GM21381 (cell line): Measurements from ENCODE around the gene CEP295NL.
"Not testable (repeated sequence)": the region's sequence is repeated elsewhere in the genome, so short reads cannot be mapped to it uniquely, and the experiment has no call there.

ENCODE experiments used
- ATAC-seq: cut with Tn5 transposase; IDR thresholded peaks from one replicate; pipeline ENCODE4 v1.9.1; 2021; ENCODE audit warnings: mild to moderate bottlenecking, moderate library complexity; ENCODE audit not compliant: unreplicated experiment

CEP295NL gene

GRCh38 chr17:78903101-78903779 lies at the start of gene CEP295NL:
TSS of gene CEP295NL (minus strand) at chr17:78903201. CDS start at chr17:78901828, 1,373 bp downstream.
- no peak for ATAC-seq

- ATAC-seq, result no peak
Observed at GRCh38 chr17:78952706-78953105, 49.7 kb upstream of the CEP295NL start.

GRCh38 chr17:78951967-78952551 lies 49.1 kb upstream of the CEP295NL start:
- no peak for ATAC-seq

GRCh38 chr17:78950870-78951269 lies 47.9 kb upstream of the CEP295NL start:
- ATAC-seq, result no peak

GRCh38 chr17:78947235-78948149 lies 44.5 kb upstream of the CEP295NL start:
- no peak for ATAC-seq

GRCh38 chr17:78946631-78947030 lies 43.6 kb upstream of the CEP295NL start:
- ATAC-seq, result no peak

- no peak for ATAC-seq
Observed at GRCh38 chr17:78946131-78946530, 43.1 kb upstream of the CEP295NL start.

- ATAC-seq, result not testable (repeated sequence)
Observed at GRCh38 chr17:78945455-78945854, 42.5 kb upstream of the CEP295NL start.

- ATAC-seq, result no peak
Observed at GRCh38 chr17:78944956-78945355, 42.0 kb upstream of the CEP295NL start.

- ATAC-seq, result no peak
Observed at GRCh38 chr17:78944026-78944425, 41.0 kb upstream of the CEP295NL start.

GRCh38 chr17:78940708-78941107 lies 37.7 kb upstream of the CEP295NL start:
- ATAC-seq, result no peak

- no peak for ATAC-seq
Observed at GRCh38 chr17:78940258-78940657, 37.3 kb upstream of the CEP295NL start.

GRCh38 chr17:78939615-78940014 lies 36.6 kb upstream of the CEP295NL start:
- no peak for ATAC-seq

- no peak for ATAC-seq
Observed at GRCh38 chr17:78937561-78937960, 34.6 kb upstream of the CEP295NL start.

GRCh38 chr17:78935419-78936323 lies 32.7 kb upstream of the CEP295NL start:
- ATAC-seq, result no peak

- ATAC-seq, result no peak
Observed at GRCh38 chr17:78934681-78935418, 31.8 kb upstream of the CEP295NL start.

GRCh38 chr17:78933959-78934568 lies 31.1 kb upstream of the CEP295NL start:
- no peak for ATAC-seq

- ATAC-seq, result no peak
Observed at GRCh38 chr17:78933025-78933958, 30.3 kb upstream of the CEP295NL start.
